EL (cell line): ENCODE measurements around the gene TACC2.
A peak's percentile ranks its signal among the peaks of the same experiment; 100 is the strongest.

Source experiments
- DNase-seq: peaks from one replicate; pipeline ENCODE4 v3.0.0-alpha.2; 2016

The TACC2 gene

GRCh38 chr10:122128357-122128756 is 139.4 kb downstream of the TACC2 start:
- DNase-seq = no peak

DNA sequence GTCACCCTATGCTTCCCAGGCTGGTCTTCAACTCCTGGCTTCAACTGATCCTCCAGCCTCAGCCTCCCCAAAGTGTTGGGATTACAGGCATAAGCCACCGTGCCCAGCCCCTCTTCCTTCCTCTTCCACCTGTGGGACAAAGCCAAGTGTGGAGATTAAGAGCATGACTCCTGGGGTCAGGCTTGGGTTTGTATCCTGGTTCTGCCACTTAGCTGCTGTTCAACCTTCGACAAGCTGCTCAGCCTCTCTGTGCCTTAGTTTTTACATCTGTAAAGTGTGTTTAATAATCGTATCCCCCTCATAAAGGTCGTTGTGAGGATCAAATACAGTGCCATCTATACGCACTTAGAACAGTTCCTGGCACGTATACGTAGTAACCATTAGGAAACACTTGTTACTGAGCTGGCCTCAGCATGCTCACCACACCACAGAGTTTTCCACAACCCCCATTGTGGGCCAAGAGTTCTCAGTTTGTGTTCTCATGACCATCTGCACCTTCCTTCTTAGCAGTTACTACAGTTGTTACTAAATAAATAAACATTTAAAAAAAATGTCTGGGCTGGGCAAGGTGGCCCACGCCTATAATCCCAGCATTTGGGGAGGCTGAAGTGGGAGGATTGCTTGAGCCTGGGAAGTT is 141.6 kb downstream of the TACC2 start:
- no peak for DNase-seq

DNA sequence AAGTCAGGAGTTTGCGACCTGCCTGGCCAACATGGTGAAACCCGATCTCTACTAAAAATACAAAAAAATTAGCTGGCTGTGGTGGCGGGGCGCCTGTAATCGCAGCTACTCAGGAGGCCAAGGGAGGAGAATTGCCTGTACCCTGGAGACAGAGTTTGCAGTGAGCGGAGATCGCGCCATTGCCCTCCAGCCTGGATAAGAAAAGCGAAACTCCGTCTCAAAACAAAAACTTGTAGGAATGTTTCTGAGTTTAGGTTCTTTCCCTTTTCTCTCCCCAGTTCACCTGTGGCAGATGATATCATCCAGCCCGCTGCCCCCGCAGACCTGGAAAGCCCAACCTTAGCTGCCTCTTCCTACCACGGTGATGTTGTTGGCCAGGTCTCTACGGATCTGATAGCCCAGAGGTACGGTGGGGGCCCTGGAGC is 143.4 kb downstream of the TACC2 start:
- no peak for DNase-seq

- no peak for DNase-seq
Measured at GRCh38 chr10:122132882-122133565, 144.1 kb downstream of the TACC2 start.

DNA sequence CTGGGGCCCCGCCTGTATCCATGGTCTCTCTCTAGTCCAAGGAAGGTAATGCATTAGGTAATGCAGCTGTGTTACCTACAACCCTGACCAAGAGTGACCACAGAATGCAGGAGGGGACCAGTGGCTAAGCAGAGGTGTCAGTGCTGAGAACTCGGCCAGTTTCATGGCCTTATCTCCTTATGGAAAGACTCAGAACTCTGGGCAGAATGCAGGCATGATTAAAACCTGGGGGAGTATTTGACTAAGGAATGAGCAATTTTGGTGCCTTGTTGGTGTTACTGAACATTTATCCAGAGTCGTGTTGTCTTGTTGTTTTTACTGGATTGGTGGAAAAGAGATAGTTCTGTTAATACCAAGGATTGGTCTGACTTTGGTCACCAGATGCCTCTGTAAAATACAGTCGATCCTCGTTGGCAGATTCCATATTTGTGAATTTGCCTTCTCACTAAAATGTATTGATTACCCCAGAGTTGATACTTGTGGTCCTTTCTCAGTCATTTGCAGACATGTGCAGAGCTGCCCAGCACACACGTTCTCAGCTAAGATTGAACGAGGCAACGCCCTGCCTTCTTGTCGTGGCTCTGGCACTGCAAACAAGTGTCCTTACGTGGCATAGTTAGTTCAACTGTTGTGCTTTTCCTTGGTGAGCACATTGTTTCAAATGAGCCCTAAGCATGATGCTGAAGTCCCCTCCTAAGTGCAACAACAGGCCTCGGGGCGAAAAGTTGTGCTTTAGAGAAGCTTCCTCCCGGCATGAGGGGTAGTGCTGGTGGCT is 146.5 kb downstream of the TACC2 start:
- DNase-seq = no peak

- no peak for DNase-seq
Measured at GRCh38 chr10:122138831-122139625, 150.1 kb downstream of the TACC2 start.

- DNase-seq = no peak
Measured at GRCh38 chr10:122139627-122140170, 150.7 kb downstream of the TACC2 start.

GRCh38 chr10:122140461-122140902 is 151.5 kb downstream of the TACC2 start:
- DNase-seq = peak; percentile 75

GRCh38 chr10:122140941-122141623 is 152.1 kb downstream of the TACC2 start:
- peak; percentile 97 for DNase-seq

GRCh38 chr10:122141821-122142640 is 153.1 kb downstream of the TACC2 start:
- peak; percentile 54 for DNase-seq

DNA sequence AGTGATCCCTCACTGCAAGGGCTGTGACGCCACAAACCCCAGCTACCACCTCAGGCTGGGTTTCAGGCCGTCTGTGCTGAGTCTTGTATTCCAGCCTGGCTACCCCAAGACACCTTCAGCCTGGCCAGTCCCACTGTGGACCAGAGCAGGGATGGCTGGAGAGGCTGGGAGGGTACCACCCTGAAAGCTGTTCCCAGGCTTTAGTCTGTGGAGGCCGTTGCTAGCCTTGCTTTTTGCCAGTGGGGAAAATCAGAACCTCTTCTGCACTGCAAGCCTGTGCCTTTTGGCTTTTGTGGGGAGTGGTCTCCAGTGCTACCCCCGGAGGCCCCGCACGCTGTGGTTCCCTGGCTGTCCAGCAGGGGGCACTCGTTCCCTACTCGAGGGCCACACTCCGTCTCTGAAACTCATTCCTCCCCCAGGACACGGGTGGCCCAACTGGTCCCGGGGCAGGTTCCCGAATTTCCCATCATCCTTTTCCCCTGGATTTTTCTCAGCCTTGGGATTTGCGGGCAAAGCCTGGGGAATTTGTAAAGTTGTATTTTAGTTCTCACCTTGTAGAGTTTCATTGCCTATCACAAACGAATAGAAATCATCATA is 153.8 kb downstream of the TACC2 start:
- DNase-seq = peak; percentile 22

GRCh38 chr10:122143238-122143841 is 154.4 kb downstream of the TACC2 start:
- no peak for DNase-seq

- no peak for DNase-seq
Measured at GRCh38 chr10:122144199-122144598, 155.2 kb downstream of the TACC2 start.

DNA sequence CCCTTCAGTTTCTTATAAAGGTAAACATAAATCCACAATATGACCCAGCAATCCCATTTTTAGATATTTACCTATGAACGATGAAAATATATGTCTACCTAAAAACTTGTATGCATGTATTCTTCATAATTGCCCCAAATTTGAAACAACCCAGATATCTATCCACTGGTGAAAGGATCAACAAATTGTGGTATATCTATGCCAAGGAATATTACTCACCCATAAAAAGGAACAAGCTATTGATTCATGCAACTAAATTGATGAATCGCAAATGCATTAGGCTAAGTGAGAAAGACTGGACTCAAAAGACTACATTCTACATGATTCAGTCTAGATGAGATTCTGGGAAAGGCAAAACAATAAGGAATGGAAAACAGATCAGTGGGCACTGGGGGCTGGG is 156.2 kb downstream of the TACC2 start:
- no peak for DNase-seq

DNA sequence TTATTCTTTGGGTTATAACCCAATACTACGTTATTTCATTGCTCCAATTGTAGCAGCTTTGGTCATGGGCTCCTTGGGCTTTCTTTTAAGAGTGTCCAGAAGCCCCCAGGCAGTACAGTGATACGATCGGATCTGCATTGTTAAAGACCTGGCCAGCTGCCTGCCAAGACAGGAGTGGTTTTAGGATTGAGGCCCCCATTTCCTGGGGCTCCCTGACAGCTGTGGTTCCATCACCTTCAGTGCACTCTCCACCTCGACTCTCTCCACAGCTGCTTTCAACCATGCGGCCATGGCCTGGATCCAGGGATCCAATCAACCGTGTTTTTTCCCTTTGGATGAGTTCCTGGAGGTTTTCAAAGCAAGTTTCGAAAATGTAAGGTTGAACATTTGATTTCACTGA is 158.7 kb downstream of the TACC2 start:
- no peak for DNase-seq

DNA sequence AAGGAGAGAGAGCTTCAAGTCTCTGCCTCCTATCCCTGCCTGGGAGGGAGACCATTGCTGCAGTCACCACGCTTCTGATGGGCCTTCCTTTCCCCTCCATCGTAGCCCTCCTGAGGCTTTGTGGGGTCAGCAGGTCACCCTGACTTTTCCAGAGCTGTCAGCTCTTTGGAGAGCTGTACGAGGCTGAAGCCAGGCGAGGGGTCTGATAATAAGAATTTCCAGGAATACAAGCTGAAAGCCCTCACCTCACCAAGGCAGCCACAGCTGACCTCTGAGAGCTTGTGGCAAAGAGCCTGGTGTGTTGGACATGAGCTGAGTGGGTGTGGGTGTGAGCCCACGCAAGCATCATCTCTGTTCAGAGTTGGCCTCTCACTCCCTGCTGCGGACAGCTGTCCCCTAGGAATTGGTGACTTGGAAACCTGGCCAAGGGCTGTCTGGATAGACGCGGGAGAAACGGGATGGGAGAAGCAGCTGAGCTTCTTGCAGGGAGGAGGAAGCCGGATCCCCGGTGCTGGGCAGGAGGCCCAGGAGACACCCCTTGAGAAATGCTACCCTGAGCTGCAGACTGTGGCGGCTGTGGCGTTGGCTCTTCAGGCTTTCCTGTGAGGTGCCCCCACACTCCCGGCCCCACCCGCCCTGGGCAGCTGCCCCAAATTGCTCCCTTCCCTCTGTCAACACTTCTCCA is 160.1 kb downstream of the TACC2 start:
- DNase-seq = no peak

DNA sequence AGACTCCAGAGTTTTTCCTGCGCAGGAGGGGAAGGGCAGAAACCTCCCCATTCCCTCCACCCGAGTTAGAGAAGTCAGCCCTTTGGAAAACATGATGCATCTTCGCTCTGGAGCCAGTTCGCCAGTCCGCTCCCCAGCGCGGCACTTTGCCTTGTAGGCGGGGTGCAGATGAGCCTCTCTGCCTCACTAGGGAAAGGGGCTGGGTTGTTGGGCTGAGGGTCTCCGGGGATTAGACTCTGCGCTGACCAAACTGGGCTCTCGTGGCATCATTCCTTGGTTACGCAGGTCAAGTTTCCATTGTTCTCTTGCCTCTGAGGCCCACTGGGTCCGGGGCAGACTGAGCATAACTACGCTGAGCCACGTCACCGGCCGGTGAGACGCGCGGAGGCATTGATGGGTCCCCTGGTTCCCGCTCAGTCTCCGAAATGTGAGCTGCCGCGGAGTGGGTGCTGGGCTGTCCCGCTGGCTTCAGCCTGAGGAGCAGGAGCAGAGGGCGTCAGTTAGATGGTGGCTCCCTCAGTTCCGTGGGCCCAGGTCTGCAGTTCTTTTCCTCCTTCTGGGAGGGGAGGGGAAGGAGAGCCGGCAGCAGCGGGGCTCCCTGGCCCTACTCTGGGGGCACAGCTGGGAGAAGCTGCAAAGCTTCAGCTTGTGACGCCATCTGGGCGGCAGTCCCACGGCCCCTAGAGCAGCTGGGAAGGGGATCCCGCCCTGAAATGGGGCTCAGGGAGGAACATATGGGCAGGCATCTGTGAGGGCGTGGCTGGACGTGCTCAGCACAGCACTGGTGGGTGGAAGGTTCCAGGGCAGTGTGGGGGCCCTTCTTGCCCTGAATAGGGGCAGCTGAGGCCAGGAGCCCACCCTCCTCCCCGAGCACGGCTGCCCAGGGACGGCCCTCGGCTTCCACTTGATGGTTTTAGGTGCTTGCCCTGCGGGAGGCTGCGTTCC is 160.9 kb downstream of the TACC2 start:
- DNase-seq = no peak

GRCh38 chr10:122151121-122151694 is 162.2 kb downstream of the TACC2 start:
- DNase-seq = no peak
